HL-60 (cell line): ENCODE measurements around the gene IFNE.

Experiments used
- GABPA ChIP-seq: IDR thresholded peaks from 2 replicates; pipeline ENCODE4 v1.6.1; 2012; ENCODE audit warnings: low read depth
- TF ChIP-seq, protein P1 (sequence below): IDR thresholded peaks from 2 replicates; pipeline ENCODE4 v1.6.1; 2012; ENCODE audit warnings: low read depth; ENCODE audit not compliant: insufficient replicate concordance

DNA sequence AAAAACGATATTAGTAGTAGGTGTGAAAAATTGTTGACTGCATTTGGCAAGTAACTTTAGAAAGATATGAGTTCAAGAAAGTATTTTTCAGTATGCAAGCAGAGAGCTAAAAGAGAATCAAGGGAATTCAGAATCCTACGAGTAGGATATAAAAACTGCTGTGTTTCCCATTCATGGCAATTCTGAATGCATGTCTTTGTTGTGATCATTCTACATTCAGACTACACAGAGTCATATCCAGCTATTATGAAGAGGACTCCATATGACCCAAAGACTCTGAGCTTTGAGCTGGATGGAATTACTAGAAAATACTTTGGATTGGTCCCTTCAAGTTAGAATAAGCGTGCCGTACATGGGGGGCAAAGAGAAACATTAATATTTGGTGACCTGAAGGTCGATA, 12.0 kb downstream of the IFNE start:
- TF ChIP-seq, protein P1, sequence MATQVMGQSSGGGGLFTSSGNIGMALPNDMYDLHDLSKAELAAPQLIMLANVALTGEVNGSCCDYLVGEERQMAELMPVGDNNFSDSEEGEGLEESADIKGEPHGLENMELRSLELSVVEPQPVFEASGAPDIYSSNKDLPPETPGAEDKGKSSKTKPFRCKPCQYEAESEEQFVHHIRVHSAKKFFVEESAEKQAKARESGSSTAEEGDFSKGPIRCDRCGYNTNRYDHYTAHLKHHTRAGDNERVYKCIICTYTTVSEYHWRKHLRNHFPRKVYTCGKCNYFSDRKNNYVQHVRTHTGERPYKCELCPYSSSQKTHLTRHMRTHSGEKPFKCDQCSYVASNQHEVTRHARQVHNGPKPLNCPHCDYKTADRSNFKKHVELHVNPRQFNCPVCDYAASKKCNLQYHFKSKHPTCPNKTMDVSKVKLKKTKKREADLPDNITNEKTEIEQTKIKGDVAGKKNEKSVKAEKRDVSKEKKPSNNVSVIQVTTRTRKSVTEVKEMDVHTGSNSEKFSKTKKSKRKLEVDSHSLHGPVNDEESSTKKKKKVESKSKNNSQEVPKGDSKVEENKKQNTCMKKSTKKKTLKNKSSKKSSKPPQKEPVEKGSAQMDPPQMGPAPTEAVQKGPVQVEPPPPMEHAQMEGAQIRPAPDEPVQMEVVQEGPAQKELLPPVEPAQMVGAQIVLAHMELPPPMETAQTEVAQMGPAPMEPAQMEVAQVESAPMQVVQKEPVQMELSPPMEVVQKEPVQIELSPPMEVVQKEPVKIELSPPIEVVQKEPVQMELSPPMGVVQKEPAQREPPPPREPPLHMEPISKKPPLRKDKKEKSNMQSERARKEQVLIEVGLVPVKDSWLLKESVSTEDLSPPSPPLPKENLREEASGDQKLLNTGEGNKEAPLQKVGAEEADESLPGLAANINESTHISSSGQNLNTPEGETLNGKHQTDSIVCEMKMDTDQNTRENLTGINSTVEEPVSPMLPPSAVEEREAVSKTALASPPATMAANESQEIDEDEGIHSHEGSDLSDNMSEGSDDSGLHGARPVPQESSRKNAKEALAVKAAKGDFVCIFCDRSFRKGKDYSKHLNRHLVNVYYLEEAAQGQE, result no peak
- no peak for TF ChIP-seq GABPA
